Adrenal gland (tissue), 12 donors: ENCODE data around the gene CCDC154. TPM values are rescaled to one million over a fixed set of nuclear protein-coding genes. Genes with fewer than 3 reads are reported as not detected.

Experiments used
- DNase-seq, 7 donors: peaks; one replicate each; pipeline ENCODE4 v3.0.0-alpha.2; 2019 to 2020
- H3K27ac ChIP-seq, 5 donors: fragments of 200-600 bp; sonication (generic) in 4 of 5; 1 replicate in 3 of 5; 2 replicates in 2 of 5; pipeline versions ENCODE4 v1.5.1 to v1.8.0; 2016 to 2020; ENCODE audit warnings: mild to moderate bottlenecking in 1 of 5
- H3K27me3 ChIP-seq: fragments of 200-600 bp; 2 replicates; pipeline ENCODE4 v1.8.0; 2021
- H3K36me3 ChIP-seq, 2 donors: fragments of 200-600 bp; replicated peaks in 1 of 2; 1 replicate in 1 of 2; 2 replicates in 1 of 2; pipeline versions ENCODE4 v1.5.1 to v1.8.0; 2018 to 2022
- H3K4me1 ChIP-seq, 2 donors: fragments of 200-600 bp; replicated peaks in 1 of 2; 1 replicate in 1 of 2; 2 replicates in 1 of 2; pipeline versions ENCODE4 v1.5.1 to v1.8.0; 2018 to 2021
- H3K4me3 ChIP-seq, 4 donors: fragments of 200-600 bp; sonication (generic) in 3 of 4; one replicate each; pipeline ENCODE4 v1.5.1; 2016 to 2018
- H3K9me3 ChIP-seq, 3 donors: fragments of 200-600 bp; sonication (generic) in 1 of 3; replicated peaks in 1 of 3; 1 replicate in 2 of 3; 2 replicates in 1 of 3; pipeline versions ENCODE4 v1.5.1 to v1.8.0; 2016 to 2021
- POLR2A ChIP-seq, 2 donors: fragments of 450-650 bp; IDR thresholded peaks; one replicate each; pipeline ENCODE4 v1.6.1; 2017; ENCODE audit warnings: antibody characterized with exemption in 2 of 2, mild to moderate bottlenecking in 2 of 2, moderate library complexity in 1 of 2
- WGBS, 4 donors: extraction: QIAGEN DNeasy Blood & Tissue Kit in 2 of 4; methylation state at CpG; one replicate each; pipeline versions ENCODE4 v1.1.5 to v1.1.7; 2013 to 2017; 5-methylcytosine and 5-hydroxymethylcytosine counted together
- intact Hi-C, 2 donors: fragments of 100-400 bp; cut with DNase I; formaldehyde crosslinking; loops; one replicate each; pipeline versions ENCODE4 v1.14.1 to v1.15.0; 2022 to 2023
- polyA plus RNA-seq, 3 donors: library from polyadenylated mRNA; stranded (reverse); fragments of 200-250 nt in 2 of 3; fragments of 350-450 nt in 1 of 3; fragmentation: Illumina TruSeq in 1 of 3; extraction: RNeasy Lipid Tissue Mini Kit (QIAGEN cat#74804) in 1 of 3; gene quantifications; one replicate each; pipeline ENCODE4 v1.2.3, GENCODE V29; 2013 to 2014
- total RNA-seq, 9 donors: library from RNA; depleted of rRNA in 4 of 9; stranded (reverse); fragments of >200 nt in 4 of 9; fragments of 120-200 nt in 1 of 9; fragmentation: NEBNext Ultra II Directional in 1 of 9; extraction: Animal tissue kit (Norgen Biotek cat#: 25700) in 1 of 9; gene quantifications; one replicate each; pipeline versions ENCODE4 v1.1.0 to v1.2.4, GENCODE V29; 2013 to 2023
- TF ChIP-seq, protein P1 (sequence below), 6 experiments: fragments of 450-650 bp in 4 of 6; fragments of 200-600 bp in 2 of 6; sonication (generic) in 1 of 6; IDR thresholded peaks; 1 replicate in 5 of 6; 2 replicates in 1 of 6; pipeline versions ENCODE4 v1.5.1 to v1.8.0; 2016 to 2021; ENCODE audit warnings: antibody characterized with exemption in 6 of 6, mild to moderate bottlenecking in 2 of 6, moderate library complexity in 1 of 6
- donor health status: healthy with polysubstance abuse.
- donor health status: Bipolar disorder and iron deficiency.
- donor health status: DM: yes; HTN: yes; CAD: no.
- donor health status: DM: no; HTN: no; CAD: no.
- donor health status: DM: no; HTN: no; CAD: no.
- donor health status: DM: yes; HTN: yes; CAD: no.

The CCDC154 gene
- total and polyA plus RNA-seq, 12 donors, result 0.28 to 39.7 (median 1.1) TPM; not detected in 1

DNA sequence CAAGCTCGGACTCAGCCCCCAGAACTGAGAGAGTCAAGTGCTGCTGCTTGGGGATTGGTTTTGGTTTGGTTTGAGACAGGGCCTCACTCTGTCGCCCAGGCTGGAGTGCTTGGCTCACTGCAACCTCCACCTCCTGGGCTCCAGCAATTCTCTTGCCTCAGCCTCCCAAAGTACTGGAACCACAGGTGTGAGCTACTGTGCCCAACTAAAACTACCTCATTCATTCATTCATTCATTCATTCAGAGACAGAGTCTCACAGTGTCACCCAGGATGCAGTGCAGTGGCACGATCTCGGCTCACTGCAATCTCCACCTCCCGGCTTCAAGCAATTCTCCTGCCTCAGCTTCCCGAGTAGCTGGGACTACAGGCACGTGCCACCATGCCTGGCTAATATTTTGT lies 54.6 kb downstream of the CCDC154 start:
- TF ChIP-seq POLR2A (IDR thresholded peaks at IDR 0.05), result no peak
- TF ChIP-seq, protein P1, sequence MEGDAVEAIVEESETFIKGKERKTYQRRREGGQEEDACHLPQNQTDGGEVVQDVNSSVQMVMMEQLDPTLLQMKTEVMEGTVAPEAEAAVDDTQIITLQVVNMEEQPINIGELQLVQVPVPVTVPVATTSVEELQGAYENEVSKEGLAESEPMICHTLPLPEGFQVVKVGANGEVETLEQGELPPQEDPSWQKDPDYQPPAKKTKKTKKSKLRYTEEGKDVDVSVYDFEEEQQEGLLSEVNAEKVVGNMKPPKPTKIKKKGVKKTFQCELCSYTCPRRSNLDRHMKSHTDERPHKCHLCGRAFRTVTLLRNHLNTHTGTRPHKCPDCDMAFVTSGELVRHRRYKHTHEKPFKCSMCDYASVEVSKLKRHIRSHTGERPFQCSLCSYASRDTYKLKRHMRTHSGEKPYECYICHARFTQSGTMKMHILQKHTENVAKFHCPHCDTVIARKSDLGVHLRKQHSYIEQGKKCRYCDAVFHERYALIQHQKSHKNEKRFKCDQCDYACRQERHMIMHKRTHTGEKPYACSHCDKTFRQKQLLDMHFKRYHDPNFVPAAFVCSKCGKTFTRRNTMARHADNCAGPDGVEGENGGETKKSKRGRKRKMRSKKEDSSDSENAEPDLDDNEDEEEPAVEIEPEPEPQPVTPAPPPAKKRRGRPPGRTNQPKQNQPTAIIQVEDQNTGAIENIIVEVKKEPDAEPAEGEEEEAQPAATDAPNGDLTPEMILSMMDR (IDR thresholded peaks at IDR 0.05), result no peak
- H3K27me3 ChIP-seq, result no peaks in the 10 kb centered on the region
- H3K4me3 ChIP-seq, result no peak overlapping the region
- 90 to 100% (median 92%) methylated on average over 6 to 7 of the region's 7 CpGs for WGBS, 4 donors
- H3K4me1 ChIP-seq, result no peaks in the 10 kb centered on the region
- DNase-seq, result no peak
- peaks cover 0 to 47% of the 10 kb centered on the region in 2 donors for H3K36me3 ChIP-seq
- no peaks in the 10 kb centered on the region for H3K9me3 ChIP-seq
- no peak overlapping the region for H3K27ac ChIP-seq
- intact Hi-C loops, result no loop called here

DNA sequence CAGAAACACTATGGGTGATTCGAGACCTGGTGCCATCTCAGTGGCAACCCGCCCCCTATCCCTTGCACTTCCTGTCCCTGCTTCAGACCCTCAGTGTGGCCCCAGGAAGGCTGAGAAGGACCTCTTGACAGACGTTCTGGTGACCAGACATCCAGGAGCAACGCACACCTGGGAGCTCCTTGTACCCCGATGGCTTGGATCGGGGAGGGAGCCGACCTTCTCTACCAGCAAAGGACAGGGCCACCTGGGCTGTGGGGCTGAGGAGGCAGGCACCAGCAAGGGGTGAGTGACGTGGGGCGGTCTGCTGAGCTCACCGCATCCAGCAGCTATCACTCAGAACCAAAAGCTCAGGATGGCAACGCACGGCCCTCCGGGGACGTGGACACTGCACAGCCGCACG lies 57.0 kb downstream of the CCDC154 start:
- WGBS, 4 donors, result 92 to 93% (median 93%) methylated on average over 10 to 16 of the region's 16 CpGs; no CpG with 5 or more reads in 1 of the 4 donors
- no peak overlapping the region for H3K4me3 ChIP-seq
- DNase-seq, result no peak
- intact Hi-C loops, result no loop called here
- H3K27ac ChIP-seq, result no peak overlapping the region
- no peaks in the 10 kb centered on the region for H3K4me1 ChIP-seq
- H3K36me3 ChIP-seq, result peaks cover 0 to 35% of the 10 kb centered on the region in 2 donors
- no peaks in the 10 kb centered on the region for H3K27me3 ChIP-seq
- TF ChIP-seq POLR2A (IDR thresholded peaks at IDR 0.05), result no peak
- TF ChIP-seq, protein P1 (IDR thresholded peaks at IDR 0.05), result no peak
- no peaks in the 10 kb centered on the region for H3K9me3 ChIP-seq

DNA sequence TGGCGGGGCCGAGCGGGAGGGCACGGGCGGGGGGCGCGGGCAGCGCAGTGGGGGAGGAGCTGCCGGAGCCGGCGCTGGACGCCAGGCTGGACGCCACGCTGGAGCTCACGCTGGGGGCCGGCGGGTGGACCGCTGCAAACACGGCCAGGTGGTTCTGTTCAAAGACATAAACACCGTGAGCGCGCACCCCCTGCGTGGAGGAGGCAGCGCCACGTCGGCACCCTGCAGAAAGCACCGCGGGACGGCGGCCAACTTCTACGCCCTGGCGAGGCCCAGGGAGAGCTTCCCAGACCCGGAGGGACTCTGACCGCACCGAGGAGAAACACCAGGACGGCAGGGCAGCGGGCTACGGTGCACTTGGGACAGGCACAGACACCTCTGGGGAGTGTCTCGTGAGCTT lies 59.1 kb downstream of the CCDC154 start:
- no peak overlapping the region for H3K4me3 ChIP-seq
- intact Hi-C loops, result no loop called here
- no peak for TF ChIP-seq POLR2A (IDR thresholded peaks at IDR 0.05)
- TF ChIP-seq, protein P1 (IDR thresholded peaks at IDR 0.05), result no peak
- 93 to 97% (median 96%) methylated on average over 30 to 39 of the region's 39 CpGs for WGBS, 4 donors
- H3K36me3 ChIP-seq, result peaks cover 0 to 17% of the 10 kb centered on the region in 2 donors
- no peak overlapping the region for H3K27ac ChIP-seq
- DNase-seq, result no peak
- H3K27me3 ChIP-seq, result no peaks in the 10 kb centered on the region
- H3K4me1 ChIP-seq, result no peaks in the 10 kb centered on the region
- H3K9me3 ChIP-seq, result no peaks in the 10 kb centered on the region

Other genes starting within 250 kb of the CCDC154 start
- 1 to 10 TPM in 1 of 9 donors, under 1 TPM in 2, not detected in 6; 0.18 to 5.5 (median 0.29) TPM for gene TPSG1, start 219.3 kb downstream of the CCDC154 start, total RNA-seq
- 1 to 10 TPM in 1 of 3 donors, under 1 TPM in 1, not detected in 1; 0.34 to 2.7 TPM for gene TPSG1, start 219.3 kb downstream of the CCDC154 start, polyA plus RNA-seq
- 1 to 10 TPM in 2 of 9 donors, under 1 TPM in 3, not detected in 4; 0.54 to 6.6 (median 0.78) TPM for gene TPSB2, start 214.4 kb downstream of the CCDC154 start, total RNA-seq
- 1 to 10 TPM in 1 of 3 donors, under 1 TPM in 1, not detected in 1; 0.32 to 5.1 TPM for gene TPSB2, start 214.4 kb downstream of the CCDC154 start, polyA plus RNA-seq
- 1 to 10 TPM in 3 of 9 donors, under 1 TPM in 4, not detected in 2; 0.11 to 4.7 (median 0.93) TPM for gene TPSAB1, start 203.9 kb downstream of the CCDC154 start, total RNA-seq
- 1 to 10 TPM in 1 of 3 donors, under 1 TPM in 1, not detected in 1; 0.48 to 4.8 TPM for gene TPSAB1, start 203.9 kb downstream of the CCDC154 start, polyA plus RNA-seq
- gene TPSD1, start 188.5 kb downstream of the CCDC154 start, total RNA-seq, result not detected
- gene TPSD1, start 188.5 kb downstream of the CCDC154 start, polyA plus RNA-seq, result under 1 TPM in 1 of 3 donors, not detected in 2; 0.24 TPM
- 100 to 1,000 TPM in 4 of 9 donors, 10 to 100 TPM in 5; 50.7 to 142 (median 95.5) TPM for gene UBE2I, start 134.9 kb downstream of the CCDC154 start, total RNA-seq
- gene UBE2I, start 134.9 kb downstream of the CCDC154 start, polyA plus RNA-seq, result 100 to 1,000 TPM in 1 of 3 donors, 10 to 100 TPM in 2; 61.9 to 203 (median 70.1) TPM
- gene BAIAP3, start 110.9 kb downstream of the CCDC154 start, total RNA-seq, result 10 to 100 TPM in 4 of 9 donors, 1 to 10 TPM in 4, under 1 TPM in 1; 0.79 to 25.4 (median 7.8) TPM
- gene BAIAP3, start 110.9 kb downstream of the CCDC154 start, polyA plus RNA-seq, result 100 to 1,000 TPM in 1 of 3 donors, 10 to 100 TPM in 2; 11.9 to 129 (median 20.7) TPM
- 100 to 1,000 TPM in 3 of 9 donors, 10 to 100 TPM in 6; 49.8 to 258 (median 75.0) TPM for gene TSR3, start 92.7 kb downstream of the CCDC154 start, total RNA-seq
- 10 to 100 TPM; 13.7 to 42.8 (median 39.2) TPM for gene TSR3, start 92.7 kb downstream of the CCDC154 start, polyA plus RNA-seq
- gene GNPTG, start 92.6 kb downstream of the CCDC154 start, total RNA-seq, result 100 to 1,000 TPM; 132 to 332 (median 281) TPM
- gene GNPTG, start 92.6 kb downstream of the CCDC154 start, polyA plus RNA-seq, result 100 to 1,000 TPM in 2 of 3 donors, 10 to 100 TPM in 1; 95.9 to 659 (median 362) TPM
- 100 to 1,000 TPM in 1 of 9 donors, 10 to 100 TPM in 8; 11.5 to 174 (median 36.9) TPM for gene UNKL, start 29.9 kb downstream of the CCDC154 start, total RNA-seq
- gene UNKL, start 29.9 kb downstream of the CCDC154 start, polyA plus RNA-seq, result 10 to 100 TPM; 10.1 to 27.9 (median 11.8) TPM
- gene UQCC4, start 23.8 kb downstream of the CCDC154 start, total RNA-seq, result 10 to 100 TPM; 16.9 to 48.2 (median 21.8) TPM
- gene UQCC4, start 23.8 kb downstream of the CCDC154 start, polyA plus RNA-seq, result 10 to 100 TPM; 13.2 to 21.0 (median 15.7) TPM
- under 1 TPM in 1 of 9 donors, not detected in 8; 0.69 TPM for gene PERCC1, start 13.5 kb downstream of the CCDC154 start, total RNA-seq
- not detected for gene PERCC1, start 13.5 kb downstream of the CCDC154 start, polyA plus RNA-seq
- gene CLCN7, start 30.5 kb upstream of the CCDC154 start, total RNA-seq, result 100 to 1,000 TPM in 5 of 9 donors, 10 to 100 TPM in 4; 27.2 to 243 (median 121) TPM
- 100 to 1,000 TPM in 2 of 3 donors, 10 to 100 TPM in 1; 25.3 to 369 (median 133) TPM for gene CLCN7, start 30.5 kb upstream of the CCDC154 start, polyA plus RNA-seq
- 1 to 10 TPM in 2 of 9 donors, under 1 TPM in 4, not detected in 3; 0.39 to 1.4 (median 0.61) TPM for gene PTX4, start 44.4 kb upstream of the CCDC154 start, total RNA-seq
- under 1 TPM in 2 of 3 donors, not detected in 1; 0.16 to 0.17 TPM for gene PTX4, start 44.4 kb upstream of the CCDC154 start, polyA plus RNA-seq
- 10 to 100 TPM in 8 of 9 donors, 1 to 10 TPM in 1; 9.7 to 53.7 (median 22.8) TPM for gene TELO2, start 48.8 kb upstream of the CCDC154 start, total RNA-seq
- 100 to 1,000 TPM in 1 of 3 donors, 10 to 100 TPM in 1, 1 to 10 TPM in 1; 1.3 to 173 (median 96.0) TPM for gene TELO2, start 48.8 kb upstream of the CCDC154 start, polyA plus RNA-seq
- 10 to 100 TPM; 11.4 to 77.2 (median 25.3) TPM for gene TMEM204, start 89.1 kb upstream of the CCDC154 start, total RNA-seq
- gene TMEM204, start 89.1 kb upstream of the CCDC154 start, polyA plus RNA-seq, result 10 to 100 TPM in 2 of 3 donors, 1 to 10 TPM in 1; 7.4 to 30.7 (median 26.6) TPM
- 10 to 100 TPM; 12.0 to 46.4 (median 27.3) TPM for gene IFT140, start 167.5 kb upstream of the CCDC154 start, total RNA-seq
- 10 to 100 TPM in 2 of 3 donors, 1 to 10 TPM in 1; 6.6 to 62.7 (median 31.3) TPM for gene IFT140, start 167.5 kb upstream of the CCDC154 start, polyA plus RNA-seq
- gene CRAMP1, start 167.8 kb upstream of the CCDC154 start, total RNA-seq, result 10 to 100 TPM in 5 of 9 donors, 1 to 10 TPM in 4; 5.3 to 17.1 (median 10.1) TPM
- 10 to 100 TPM in 1 of 3 donors, 1 to 10 TPM in 2; 4.3 to 19.0 (median 7.9) TPM for gene CRAMP1, start 167.8 kb upstream of the CCDC154 start, polyA plus RNA-seq
- gene JPT2, start 233.7 kb upstream of the CCDC154 start, total RNA-seq, result 10 to 100 TPM; 11.9 to 50.5 (median 34.9) TPM
- gene JPT2, start 233.7 kb upstream of the CCDC154 start, polyA plus RNA-seq, result 10 to 100 TPM; 12.1 to 49.4 (median 12.7) TPM